Lower lobe of right lung (tissue), 2 donors: ENCODE data around the gene DPM2. TPM values are rescaled to one million over a fixed set of nuclear protein-coding genes. Genes with fewer than 3 reads are reported as not detected.

Experiments used
- ATAC-seq, 2 donors: fragments of 200-7000 bp; cut with Tn5 transposase; one replicate each; pipeline ENCODE4 v1.9.1; 2020 to 2022; ENCODE audit warnings: mild to moderate bottlenecking in 2 of 2, moderate library complexity in 2 of 2
- DNase-seq: peaks from one replicate; pipeline ENCODE4 v3.0.0-alpha.2; 2020
- H3K27ac ChIP-seq: fragments of 200-600 bp; one replicate; pipeline ENCODE4 v1.8.0; 2022
- H3K27me3 ChIP-seq: fragments of 200-600 bp; one replicate; pipeline ENCODE4 v1.8.0; 2022; ENCODE audit warnings: low read depth
- H3K36me3 ChIP-seq: fragments of 200-600 bp; one replicate; pipeline ENCODE4 v1.8.0; 2022; ENCODE audit warnings: mild to moderate bottlenecking
- H3K4me1 ChIP-seq: fragments of 200-600 bp; one replicate; pipeline ENCODE4 v1.8.0; 2022
- H3K4me3 ChIP-seq: fragments of 200-600 bp; one replicate; pipeline ENCODE4 v1.8.0; 2022; ENCODE audit warnings: mild to moderate bottlenecking
- H3K9me3 ChIP-seq: fragments of 200-600 bp; one replicate; pipeline ENCODE4 v1.8.0; 2022
- intact Hi-C: fragments of 100-400 bp; cut with DNase I; formaldehyde crosslinking; loops from one replicate; pipeline ENCODE4 v1.11.0; 2022
- total RNA-seq: library from RNA; stranded (reverse); fragmentation: NEBNext Ultra II Directional; extraction: Animal tissue kit (Norgen Biotek cat#: 25700); gene quantifications from one replicate; pipeline ENCODE4 v1.2.1, GENCODE V29; 2021
- TF ChIP-seq, protein P1 (sequence below): fragments of 200-600 bp; IDR thresholded peaks from one replicate; pipeline ENCODE4 v1.8.0; 2022; ENCODE audit warnings: antibody characterized with exemption, mild to moderate bottlenecking
- donor health status: DM: no; HTN: yes; CAD: no; lungs with severe emphysema.

The DPM2 gene
- total RNA-seq, 1 donor from 2014 or later, result 33.7 TPM

DNA sequence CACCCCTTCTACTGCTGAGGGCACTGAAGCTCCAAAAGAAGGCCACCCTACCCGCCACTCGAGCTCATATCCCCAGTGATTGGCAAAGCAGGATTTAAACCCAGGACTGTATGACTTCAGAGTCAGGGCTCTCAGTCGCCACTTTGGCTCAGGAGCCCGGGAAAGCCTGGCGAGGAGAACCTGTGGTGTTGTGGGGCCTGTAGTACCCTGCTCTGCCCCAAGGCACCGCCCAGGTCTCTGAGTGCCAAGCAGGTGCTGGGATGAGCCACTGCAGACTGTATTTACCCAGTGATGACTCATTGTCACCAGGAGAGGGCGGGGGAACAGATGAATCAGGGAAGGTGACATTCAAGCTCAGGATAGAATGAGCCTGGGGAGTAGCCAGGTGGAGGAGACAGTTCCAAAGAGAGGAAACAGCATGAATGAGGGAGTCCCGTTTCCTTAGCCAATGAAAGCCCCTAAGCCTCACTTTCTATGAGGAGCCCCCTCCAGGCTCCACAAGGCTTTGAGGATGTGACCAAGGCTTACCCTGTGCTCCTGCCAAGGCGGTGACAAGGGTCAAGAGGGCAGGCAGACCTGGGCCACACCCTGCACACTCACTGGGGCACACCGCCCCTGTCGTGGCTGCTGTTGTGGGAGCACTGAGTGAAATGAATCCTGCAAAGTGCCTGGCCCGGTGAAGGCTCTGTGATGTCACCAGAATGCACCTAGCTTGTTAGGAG, 17.8 kb upstream of the DPM2 start:
- Histone ChIP-seq H3K9me3 (no peaks in the 10 kb centered on the region), H3K4me1 (peaks cover 36% of the 10 kb centered on the region), H3K27me3 (no peaks in the 10 kb centered on the region), H3K36me3 (no peaks in the 10 kb centered on the region), H3K4me3 (no peak overlapping the region), H3K27ac (peak overlapping the region; percentile 6)
- ATAC-seq (peak; percentile 95 to 96), DNase-seq (peak; percentile 82)
- intact Hi-C loops, result no loop called here
- TF ChIP-seq, protein P1, sequence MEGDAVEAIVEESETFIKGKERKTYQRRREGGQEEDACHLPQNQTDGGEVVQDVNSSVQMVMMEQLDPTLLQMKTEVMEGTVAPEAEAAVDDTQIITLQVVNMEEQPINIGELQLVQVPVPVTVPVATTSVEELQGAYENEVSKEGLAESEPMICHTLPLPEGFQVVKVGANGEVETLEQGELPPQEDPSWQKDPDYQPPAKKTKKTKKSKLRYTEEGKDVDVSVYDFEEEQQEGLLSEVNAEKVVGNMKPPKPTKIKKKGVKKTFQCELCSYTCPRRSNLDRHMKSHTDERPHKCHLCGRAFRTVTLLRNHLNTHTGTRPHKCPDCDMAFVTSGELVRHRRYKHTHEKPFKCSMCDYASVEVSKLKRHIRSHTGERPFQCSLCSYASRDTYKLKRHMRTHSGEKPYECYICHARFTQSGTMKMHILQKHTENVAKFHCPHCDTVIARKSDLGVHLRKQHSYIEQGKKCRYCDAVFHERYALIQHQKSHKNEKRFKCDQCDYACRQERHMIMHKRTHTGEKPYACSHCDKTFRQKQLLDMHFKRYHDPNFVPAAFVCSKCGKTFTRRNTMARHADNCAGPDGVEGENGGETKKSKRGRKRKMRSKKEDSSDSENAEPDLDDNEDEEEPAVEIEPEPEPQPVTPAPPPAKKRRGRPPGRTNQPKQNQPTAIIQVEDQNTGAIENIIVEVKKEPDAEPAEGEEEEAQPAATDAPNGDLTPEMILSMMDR, result peak; percentile 29

DNA sequence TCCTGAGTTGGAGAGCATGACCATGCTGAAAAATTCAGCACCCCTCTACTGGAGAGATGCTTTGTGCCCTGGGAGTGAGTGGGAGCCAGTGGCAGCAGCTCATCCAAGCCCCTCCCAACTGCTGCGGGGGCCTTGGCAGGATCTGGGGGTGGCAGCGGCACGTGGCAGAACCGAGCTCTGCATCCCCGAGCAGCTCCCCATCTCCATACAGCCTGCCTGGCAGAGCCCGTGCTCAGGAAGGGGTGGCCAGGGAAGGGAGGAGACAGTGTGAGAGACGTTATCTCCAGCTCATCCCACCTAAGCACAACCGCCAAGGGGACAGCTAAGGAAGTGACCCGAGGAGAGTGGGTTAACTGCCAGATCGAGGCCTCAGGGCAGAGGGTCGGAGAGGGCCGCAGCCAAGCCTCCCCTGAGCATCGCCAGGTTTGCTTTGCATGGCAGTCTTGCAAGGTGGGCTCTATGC, 17.2 kb upstream of the DPM2 start:
- TF ChIP-seq, protein P1, result no peak
- peaks cover 32% of the 10 kb centered on the region for H3K4me1 ChIP-seq
- peaks cover 4% of the 10 kb centered on the region for H3K36me3 ChIP-seq
- H3K27ac ChIP-seq, result peak overlapping the region; percentile 6
- H3K27me3 ChIP-seq, result no peaks in the 10 kb centered on the region
- intact Hi-C loops, result no loop called here
- H3K4me3 ChIP-seq, result no peak overlapping the region
- no peaks in the 10 kb centered on the region for H3K9me3 ChIP-seq
- no peak for DNase-seq
- ATAC-seq, result no peak

DNA sequence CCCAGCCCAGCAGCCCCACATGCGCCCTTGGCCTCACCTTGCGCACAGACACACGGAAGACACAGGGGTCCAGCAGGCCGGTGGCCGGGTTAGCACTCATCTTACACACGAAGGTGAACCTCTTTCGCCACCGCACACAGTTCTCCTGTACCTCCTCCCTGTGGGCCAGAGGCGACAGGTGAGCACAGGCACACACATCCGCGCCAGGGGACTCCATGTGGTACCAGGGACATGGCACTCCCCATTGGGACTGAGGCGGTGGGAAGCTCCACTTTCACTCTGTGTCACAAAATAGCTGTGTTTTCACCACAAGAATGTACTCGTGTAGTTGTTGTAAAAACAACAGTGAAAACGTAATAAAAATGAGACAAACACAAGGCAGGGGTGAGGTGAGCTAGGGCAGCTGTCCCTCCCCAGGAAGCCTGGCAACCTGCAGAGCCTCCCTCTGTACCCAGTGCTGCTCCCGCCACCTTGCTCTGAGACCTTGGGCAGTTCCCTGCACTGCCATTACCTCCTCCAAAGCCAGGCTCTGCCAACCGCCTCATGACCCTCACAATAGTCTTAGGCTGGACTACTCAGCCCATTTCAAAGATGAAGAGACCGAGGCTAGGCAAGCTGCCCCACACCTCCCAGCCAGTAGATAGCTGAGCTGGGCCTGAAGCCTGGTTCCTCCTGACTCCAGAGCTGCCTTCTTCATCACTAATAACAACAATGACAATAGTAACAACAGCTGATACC, 16.3 kb upstream of the DPM2 start:
- intact Hi-C loops, result no loop called here
- TF ChIP-seq, protein P1, result no peak
- Histone ChIP-seq H3K27me3 (no peaks in the 10 kb centered on the region), H3K36me3 (peaks cover 4% of the 10 kb centered on the region), H3K4me1 (peaks cover 32% of the 10 kb centered on the region), H3K27ac (peak overlapping the region; percentile 6), H3K4me3 (no peak overlapping the region), H3K9me3 (no peaks in the 10 kb centered on the region)
- DNase-seq, result no peak
- no peak for ATAC-seq

DNA sequence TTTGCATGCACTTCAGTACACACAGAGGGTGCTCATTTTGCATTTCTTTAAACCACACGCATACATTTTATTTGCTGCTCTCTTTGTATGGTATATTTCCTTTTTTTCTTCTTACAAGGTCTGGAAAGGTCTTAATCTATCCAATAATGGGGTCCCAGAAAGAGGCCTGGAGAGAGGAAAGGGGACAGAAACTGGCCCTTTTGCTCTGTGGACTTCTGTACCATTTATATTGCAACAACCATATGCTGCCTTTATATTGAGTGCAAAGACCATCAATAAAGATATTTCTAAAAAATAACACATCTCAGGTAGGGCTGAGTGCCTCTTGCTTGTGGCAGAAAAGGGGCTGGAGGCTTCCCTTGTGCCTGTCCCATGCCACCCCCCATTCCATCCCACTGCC, 15.5 kb upstream of the DPM2 start:
- no peaks in the 10 kb centered on the region for H3K9me3 ChIP-seq
- no peak overlapping the region for H3K27ac ChIP-seq
- no peak overlapping the region for H3K4me3 ChIP-seq
- ATAC-seq, result no peak
- TF ChIP-seq, protein P1, result no peak
- peaks cover 4% of the 10 kb centered on the region for H3K36me3 ChIP-seq
- H3K4me1 ChIP-seq, result peaks cover 32% of the 10 kb centered on the region
- H3K27me3 ChIP-seq, result no peaks in the 10 kb centered on the region
- intact Hi-C loops, result no loop called here
- no peak for DNase-seq

DNA sequence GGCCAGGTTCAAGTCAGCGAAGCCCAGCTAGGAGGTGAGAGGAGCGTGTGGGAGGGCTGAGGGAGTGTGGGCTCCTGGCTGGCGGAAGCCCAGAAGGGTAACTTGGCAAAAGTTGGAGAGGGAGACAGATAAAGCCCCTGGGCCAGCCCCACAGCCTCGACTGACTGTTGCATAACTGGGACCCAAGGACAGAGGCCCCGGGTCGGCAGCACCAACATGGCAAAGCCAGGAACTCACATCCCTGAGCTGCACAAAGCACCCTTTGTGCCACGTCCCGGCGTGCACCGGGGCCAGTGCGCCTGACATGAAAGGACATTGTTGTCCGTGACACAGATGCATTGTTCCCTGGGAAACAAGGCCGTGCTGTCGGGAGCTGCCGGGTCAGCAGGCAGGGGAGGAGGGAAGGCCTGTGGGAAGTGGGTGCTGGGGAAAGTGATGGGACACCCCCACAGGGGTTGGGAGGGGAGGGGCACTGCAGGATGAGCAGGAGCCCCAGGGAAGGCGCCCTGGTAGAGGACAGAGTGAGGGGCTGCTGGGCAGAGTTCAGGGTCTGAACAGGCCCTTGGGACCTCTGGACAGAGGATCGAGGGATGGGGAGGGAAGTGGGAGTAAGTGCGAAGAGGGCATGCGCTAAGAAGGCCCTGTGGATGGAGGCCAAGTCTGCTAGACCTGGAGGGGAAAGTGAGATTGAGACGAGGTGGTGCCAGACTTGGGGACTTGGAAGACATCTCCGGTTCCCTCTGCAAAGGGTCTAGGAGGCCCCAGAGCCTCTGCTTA, 13.0 kb upstream of the DPM2 start:
- Histone ChIP-seq H3K4me3 (no peak overlapping the region), H3K27me3 (no peaks in the 10 kb centered on the region), H3K4me1 (peaks cover 26% of the 10 kb centered on the region), H3K9me3 (no peaks in the 10 kb centered on the region), H3K27ac (peak overlapping the region; percentile 6), H3K36me3 (peaks cover 7% of the 10 kb centered on the region)
- DNase-seq, result no peak
- ATAC-seq, result no peak
- intact Hi-C loops, result no loop called here
- TF ChIP-seq, protein P1, result no peak
